HG03039 (cell line): Measurements from ENCODE around the gene ITPA.
"Not testable (repeated sequence)": the region's sequence is repeated elsewhere in the genome, so short reads cannot be mapped to it uniquely, and the experiment has no call there.

ENCODE experiments used
- ATAC-seq: cut with Tn5 transposase; IDR thresholded peaks from one replicate; pipeline ENCODE4 v1.9.1; 2021; ENCODE audit warnings: mild to moderate bottlenecking, moderate library complexity; ENCODE audit not compliant: unreplicated experiment

The ITPA gene

DNA sequence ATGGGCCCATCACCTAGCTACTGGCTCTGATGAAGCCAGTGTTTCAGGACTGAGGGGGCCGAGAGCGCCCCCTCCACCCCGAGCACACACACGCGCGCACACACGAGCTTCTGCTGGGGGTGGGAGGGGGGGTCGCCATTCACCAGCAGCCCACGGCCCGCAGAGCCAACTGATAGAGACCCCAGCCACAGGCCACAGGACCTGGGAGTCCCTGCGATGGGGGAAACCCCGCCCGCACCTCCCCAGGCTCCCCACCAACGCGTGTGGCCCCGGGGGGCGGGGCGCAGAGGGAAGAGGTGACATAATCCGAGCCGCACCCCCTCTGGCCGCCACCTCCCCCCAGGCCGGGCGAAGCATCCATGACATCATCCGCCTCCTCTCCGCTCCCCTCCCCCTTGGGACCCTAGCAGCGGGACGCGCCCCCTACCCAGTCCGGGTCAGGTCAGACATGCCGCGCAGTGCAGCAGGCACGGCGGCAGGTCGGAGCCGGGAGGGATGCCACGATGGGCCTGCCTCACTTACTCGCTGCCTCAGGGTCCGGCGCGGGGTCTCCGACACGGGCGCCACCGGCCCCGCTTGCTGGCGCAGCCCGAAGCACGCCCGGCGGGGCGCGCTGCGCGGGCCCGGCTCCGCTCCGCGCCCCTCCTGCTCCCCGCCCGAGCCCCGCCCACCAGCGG, 36.2 kb upstream of the ITPA start, which contains the start of gene LZTS3:
Gene LZTS3, minus strand, starts transcription at position 617 of the 677 bp plus-strand sequence. CDS start 6,386 bp downstream, outside the sequence.
- peak; percentile 32 for ATAC-seq

DNA sequence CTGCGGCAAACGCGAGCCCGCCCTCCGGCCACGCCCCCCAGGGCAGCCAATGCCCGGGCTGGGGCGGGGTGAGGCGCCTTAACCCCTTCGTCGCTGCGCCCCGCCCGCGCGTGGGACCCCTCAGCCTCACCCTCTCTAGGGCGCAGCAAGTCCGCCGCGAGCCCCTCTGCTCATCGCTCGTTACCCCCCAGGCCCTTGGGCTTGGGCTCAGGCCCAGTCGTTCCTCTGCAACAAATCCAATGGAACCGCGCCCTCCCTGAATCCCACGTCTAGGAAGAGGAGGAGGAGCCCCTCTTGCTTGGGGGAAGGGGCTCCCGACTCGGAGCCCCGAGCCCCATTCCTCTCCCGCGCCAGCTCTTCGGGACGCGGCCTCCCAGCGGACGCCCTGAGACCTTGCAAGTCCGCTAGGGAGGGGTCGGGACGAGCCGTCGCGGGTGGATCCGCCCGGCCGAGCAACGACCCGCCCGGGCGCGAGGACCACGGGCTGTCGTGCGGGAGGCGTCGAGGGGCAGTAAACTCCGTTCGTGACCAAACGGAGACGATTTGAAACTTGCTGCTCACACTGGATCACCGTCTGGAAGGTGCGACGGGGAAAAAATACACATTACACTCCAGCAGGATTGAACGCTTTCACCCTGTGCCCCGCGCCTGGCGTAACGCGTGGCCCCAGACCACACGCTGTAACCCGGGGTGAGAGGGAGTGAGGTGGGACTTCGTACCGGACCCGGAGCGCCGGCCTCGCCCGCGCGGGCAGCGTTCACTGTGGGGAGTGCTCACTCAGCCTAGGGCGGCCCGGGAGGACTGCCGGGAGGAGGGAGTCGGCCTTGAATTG, 35.5 kb upstream of the ITPA start:
- ATAC-seq, result peak; percentile 83

DNA sequence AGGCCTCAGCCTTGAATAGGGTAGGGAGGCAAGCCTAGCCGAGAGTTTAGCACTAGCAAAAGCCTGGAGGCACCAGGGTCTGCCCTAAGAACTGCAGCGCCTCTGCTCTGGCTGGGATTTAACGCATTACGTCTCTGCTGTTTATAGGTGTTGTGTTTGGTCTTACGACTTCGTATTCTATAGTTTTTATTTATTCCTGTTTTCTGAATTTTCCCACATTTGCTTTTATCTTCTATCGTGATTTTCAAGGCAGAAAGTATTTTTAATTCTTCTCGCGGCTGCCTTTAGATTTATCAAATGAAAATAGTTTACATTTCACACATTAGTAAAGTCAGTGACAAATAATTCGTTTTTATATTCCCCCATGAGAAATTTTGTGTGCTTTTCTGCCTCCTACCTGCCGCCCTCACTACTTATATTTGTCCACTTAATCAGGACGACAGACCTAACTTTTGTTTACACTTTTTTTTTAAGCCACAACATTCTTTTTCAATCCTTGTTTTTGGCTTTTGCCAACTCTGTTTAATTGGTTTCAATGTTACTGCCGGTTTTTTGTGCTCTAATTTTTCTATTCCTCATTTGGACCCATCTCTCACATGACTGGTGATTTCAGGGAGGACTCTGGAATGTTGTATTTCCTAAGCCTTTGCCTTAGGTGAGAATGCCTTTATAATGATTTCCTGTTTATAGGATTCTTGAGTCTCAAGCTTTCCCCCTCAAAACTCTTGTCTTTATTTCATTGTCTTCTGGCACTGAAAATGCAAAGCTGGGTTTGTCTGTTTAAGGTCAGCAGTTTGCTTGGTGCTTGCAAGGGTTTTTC, 34.6 kb upstream of the ITPA start:
- no peak for ATAC-seq

DNA sequence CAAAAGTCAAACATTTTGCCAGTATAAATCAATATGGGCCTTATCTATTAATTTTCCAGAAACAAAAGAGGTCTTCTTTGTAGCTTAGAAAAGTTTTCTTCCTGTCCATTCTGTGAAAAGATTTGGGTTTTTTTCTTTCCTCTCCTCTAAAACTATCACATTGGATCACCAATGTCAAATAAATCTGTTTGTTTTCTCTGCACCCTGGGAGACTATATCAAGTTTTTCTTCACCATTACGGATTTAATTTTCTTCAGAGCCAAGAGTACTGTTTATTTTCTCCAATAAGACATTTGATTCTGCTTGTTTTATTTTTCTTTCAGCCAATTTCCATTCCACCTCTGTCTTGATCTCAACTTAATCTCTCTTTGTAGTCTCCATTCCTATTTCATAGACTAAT, 34.0 kb upstream of the ITPA start:
- no peak for ATAC-seq

DNA sequence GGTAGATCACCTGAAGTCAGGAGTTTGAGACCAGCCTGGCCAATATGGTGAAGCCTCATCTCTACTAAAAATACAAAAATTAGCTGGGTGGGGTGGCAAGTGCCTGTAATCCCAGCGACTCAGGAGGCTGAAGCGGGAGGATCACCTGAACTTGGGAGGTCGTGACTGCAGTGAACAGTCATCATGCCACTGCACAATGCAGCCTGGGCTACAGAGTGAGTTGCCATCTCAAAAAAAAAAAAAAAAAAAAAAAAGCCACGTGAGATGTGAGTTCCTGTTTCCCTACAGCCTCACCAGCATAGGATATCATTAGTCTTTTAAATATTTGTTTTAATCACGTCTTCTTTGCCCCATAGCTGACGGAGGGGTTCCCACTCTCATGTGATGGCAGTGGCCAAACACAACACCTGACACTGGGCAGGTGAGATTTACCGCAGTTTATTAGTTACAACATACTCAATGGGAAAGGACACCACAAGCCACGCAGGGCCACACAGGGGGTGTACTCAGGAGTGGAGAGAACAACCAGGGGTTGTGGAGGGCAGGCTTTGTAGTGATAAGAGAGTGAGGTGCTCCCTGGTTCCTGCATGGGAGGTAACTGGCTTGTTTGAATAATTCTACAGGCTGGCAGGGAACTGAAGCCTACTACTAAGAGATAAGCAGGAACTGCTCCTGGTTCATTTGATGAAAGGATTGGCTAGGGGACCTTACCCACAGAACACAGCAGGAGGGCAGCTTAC, 31.4 kb upstream of the ITPA start:
- ATAC-seq, result no peak

DNA sequence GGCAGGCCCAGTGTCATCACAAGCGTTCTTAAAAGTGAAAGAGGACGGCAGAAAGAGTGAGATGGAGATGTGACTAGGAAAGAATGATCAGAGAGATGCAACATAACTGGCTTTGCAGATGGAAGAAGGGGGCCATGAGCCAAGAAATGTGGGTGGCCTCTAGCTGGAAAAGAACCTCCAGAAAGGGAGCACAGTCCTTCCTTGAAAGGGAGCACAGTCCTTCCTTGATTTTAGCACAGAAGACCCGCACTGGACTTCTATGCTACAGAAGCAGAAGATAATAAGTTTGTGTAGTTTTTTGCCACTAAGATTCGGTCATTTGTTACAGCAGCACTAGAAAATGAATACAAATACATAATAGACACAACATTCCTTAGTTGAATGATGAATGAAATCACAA, 29.0 kb upstream of the ITPA start:
- ATAC-seq, result no peak

DNA sequence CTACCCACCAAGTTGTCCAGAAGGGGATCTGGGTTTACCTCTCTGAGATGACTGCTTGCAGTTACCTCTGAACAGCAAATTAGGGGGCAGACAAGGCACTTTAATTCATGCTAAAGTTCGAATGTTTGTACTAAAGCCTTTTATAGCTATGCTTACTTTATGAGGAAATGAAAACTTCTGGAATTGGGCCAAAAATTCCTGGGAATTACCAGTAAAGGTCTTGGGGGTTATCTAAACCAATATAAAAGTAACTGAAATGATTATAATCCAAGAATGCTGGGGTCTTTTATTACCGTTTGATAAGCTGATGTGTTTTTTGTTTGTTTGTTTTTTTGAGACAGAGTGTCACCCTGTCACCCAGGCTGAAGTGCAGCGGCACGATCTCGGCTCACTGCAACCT, 28.0 kb upstream of the ITPA start:
- no peak for ATAC-seq

DNA sequence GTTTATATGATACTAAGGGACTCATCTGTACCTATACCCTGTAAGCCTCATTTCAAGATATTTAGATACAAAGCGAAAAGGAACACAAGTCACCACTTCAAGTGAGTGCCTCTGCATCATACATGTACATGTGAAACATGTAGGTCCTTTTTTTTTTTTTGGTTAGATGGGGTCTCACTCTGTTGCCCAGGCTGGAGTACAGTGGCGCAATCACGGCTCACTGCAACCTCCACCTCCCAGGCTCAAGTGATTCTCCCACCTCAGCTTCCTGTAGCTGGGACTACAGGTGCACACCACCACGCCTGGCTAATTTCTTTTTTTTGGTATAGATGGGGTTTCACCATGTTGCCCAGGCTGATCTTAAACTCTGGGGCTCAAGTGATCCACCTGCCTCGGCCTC, 26.9 kb upstream of the ITPA start:
- not testable (repeated sequence) for ATAC-seq

DNA sequence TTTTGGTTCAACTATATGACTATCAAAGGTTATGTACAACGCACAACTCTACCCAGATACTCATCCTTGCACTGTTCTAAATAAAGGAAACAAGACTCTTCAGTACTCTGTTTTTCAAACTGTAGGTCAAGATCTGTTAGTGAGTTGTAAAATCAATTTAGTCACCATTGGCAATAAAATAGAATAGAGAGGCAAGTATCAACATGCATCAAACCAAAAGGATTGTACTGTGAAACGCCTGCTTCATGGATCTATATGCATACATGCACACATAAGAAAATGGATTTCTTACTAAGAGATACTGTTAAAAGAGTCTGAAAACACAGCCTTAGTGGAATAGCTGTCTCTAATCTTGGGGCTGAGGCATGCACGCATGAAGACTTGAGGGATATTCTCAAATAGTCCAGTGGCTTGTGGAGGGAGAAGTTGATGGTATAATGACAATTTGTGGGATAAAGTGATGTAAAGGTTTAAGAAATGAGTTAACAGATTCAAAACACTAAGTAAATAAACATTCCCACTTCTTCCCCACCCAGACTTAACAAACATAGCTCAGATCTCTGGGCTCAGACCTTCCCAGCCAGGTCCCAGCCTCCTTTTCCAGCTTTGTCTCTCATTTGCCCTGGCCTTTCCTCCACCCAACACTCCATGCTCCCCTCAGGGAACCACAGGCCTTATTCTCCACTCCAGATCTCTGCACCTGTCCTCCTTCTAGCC, 25.2 kb upstream of the ITPA start:
- no peak for ATAC-seq

DNA sequence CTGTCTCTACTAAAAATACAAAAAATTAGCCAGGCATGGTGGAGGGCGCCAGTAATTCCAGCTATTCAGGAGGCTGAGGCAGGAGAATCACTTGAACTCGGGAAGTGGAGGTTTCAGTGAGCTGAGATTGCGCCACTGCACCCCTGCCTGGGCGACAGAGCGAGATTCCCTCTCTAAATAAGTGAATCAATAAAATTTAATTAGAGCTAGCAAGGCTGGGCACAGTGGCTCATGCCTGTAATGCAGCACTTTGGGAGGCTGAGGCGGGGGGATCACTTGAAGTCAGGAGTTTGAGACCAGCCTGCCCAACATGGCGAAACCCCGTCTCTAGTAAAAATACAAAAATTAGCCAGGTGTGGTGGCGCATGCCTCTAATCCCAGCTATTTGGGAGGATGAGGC, 21.4 kb upstream of the ITPA start:
- ATAC-seq, result not testable (repeated sequence)

DNA sequence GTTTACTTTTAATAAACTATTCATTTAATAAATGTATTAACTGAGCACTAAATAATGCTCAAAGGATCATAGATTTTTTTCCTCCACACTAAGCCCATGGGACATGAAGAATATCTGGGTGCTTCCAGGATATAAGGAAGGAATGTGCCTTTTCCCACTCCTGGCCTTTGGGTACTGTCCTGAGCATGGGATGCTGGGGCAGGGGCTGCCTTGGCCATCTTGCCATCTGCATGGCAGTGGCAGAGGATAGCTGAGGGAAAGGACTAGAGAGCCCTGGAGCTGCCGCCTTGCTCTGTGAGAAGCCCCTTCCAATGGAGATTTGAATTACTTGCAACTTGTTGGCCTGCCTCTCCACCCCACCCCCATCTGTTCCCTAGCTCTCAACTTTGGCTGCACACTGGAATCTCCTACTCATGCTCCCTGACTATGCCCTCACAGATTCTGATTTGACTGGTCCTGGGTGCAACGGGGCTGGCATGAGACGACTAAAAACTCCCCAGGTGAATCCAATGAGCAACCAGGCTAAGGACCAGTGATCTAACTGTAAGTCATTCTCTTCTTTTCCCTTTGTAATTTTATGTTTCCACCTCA, 20.4 kb upstream of the ITPA start:
- no peak for ATAC-seq

DNA sequence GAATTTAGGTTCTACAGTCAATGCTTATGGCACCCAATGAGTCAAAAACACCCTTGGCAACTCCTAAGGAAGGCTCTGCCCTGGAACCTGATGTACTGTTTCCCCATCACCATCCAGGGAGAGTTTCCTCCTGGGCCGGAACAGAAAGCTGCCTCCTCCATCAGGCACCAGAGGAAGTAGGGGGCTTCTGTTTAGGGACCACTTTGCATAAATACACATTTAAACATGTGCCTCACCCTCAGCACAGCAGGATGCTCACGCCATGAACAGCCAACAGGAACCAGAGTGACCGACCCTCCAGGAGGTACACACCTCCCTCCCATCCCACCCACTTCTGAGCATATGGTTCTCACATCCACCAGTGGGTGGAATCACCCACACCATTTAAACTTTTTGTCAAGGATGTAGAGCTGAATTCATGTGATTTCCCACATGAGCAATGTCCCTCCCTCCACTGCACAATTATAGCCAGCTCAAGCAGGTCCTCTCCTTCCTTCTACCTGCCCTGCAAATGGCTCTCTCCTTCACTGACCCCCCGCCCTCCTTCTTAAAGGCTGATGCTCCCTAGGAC, 19.7 kb upstream of the ITPA start:
- ATAC-seq, result no peak

DNA sequence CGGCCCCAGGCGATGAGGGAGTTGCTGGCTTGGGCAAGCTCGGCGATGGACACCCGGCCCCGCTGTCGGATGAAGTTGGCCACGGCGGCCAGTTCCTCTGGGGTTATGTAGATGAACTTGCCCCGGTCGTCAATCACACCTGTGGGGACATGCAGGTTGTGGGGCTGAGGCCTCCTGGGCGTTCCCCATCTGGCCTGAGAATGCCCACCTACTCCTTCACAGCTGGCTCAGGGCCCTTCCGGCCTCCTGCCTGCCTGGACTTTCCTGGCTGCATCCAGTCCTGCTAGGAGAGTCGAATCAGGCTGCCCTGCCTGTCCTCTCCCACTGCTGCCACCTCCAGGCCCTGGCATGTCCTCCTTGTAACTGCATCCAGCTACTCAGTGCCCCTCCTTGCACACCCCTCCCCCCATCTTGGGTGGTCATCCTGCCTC, 18.6 kb upstream of the ITPA start:
- ATAC-seq, result no peak

DNA sequence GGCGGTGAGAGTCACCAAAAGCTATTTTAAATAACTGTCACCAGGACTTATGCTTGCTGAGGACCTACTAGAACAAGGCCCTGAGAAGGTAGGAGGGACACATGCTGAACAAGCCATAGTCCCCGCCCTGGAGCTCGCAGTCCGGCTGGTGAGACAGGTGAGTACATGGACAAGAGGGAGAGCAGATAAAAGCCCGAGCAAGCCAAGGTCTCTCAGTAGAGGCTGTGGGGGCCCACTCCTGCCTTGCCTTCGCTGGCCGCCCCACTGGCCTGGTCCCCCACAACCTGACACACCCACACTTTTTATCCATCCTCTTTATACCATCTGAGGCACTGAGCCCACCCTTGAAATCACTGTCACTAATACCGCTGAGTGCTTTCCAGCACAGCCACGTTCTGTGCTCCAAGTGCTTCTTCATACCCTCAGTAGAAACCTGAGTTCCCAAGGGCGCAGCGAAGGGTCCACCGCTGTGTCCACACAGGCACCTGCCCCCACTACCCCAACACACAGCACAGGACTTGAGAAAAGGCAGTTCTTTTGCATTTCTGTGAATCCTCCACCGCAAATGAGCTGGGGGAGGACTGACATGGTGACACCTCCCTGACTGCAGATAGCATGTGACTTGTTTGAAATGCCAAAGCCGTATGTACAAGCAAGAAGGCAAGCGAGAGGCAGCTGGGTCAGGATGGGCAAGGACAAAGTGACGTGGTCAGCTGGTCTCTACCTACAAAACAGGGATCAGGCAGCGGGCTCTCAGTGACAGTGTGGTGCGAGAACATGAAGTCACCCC, 16.9 kb upstream of the ITPA start:
- ATAC-seq, result no peak

DNA sequence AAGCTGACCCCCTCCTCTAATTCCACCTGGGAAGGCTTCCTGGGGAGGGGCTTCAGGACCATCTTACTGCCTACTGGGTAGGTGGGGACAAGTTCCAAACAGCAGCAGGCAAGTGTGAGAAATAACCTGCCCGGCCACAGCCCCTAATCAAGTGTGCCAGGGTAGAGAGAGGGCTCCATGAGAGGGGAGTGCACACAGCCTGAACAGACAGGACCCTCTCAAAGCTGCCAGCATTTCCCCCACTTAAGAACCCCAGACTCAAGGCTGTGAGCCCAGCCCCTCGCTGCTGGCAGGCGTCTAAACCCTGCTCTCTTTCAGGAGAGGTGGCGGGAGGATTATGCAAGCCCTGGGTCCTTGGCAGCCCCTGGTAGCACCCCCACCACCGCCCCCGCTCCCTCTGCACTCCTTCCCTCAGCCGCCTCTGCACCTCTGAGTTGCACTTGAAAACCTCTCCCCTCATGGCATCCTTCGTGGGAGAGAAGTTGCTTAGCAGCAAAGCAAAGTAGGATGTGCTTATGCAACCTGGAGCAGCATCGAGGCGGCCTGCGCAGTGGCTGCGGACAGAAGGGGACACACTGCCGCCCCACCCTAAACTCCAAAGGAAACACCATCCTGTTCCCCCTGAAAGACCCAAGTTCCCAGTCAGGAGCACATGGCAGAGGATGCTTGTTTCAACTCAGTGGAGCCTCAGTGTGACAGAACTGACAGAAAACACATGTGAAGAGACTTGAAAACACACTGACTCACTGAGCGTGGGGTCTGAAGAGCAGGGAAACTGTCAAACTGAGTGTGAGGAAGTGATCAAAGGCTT, 15.3 kb upstream of the ITPA start:
- no peak for ATAC-seq

DNA sequence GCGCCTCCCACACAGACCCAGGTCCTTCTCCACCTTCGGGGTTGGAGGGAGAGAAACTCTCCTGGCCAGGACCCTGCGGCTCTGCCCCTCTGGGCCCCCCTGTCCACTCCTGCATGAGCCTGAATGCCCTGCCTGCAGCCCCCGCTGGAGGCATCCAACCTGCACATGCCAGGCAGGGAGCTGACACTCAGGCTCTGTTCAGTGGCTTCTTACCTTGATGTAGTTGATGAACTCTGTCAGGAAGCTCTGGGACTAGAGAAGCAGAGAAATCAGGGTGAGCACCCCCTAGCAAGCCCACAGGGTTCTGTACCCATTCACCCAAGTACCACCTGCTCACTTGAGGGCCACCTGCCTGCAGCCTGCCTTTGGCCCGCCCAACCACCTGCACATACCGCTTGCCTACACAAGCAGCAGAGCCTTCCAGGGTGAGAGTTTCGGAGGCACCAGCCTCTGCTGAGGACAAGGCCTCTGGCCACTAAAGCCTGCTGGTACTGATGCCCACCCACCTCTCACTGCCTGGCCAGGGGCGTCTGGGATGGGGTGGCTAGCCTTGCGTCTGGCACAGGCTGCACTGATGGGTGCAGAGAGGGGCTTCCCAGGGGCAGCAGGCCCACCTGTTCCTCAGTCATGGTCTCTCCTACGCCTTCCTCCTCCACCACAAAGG, 14.5 kb upstream of the ITPA start:
- ATAC-seq, result no peak

DNA sequence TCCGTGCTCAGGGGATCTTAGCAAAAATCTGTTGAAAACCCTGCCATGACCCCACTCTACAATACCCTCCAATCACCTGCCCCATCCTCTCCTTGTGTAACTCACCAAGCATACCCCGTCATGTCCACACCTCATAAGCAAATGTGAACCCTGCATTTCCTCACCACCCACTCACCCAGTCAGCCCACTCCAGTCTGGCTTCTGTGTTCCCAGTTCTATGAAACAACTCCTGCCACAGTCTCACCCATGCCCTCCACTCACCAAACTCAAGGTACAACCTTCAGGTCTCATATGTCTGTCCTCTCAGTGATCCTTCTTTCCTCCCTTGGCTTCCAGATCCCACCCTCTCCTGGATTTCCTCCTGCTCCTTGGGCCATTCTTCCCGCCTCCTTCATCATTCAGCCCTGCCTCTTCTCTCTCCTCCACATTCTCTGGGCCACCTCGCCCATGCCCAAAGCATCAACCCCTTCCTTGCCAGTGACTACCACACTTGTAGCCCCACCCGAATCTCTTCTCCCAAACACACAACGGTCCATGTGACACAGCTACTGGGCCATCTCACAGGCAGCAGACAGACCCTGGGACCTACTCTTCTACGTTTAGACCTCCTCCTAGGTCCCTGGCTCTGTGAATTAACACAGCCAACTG, 13.6 kb upstream of the ITPA start:
- no peak for ATAC-seq
